HG03558 (cell line): ENCODE data around the gene SCYL1.

Source experiments
- ATAC-seq: cut with Tn5 transposase; IDR thresholded peaks from one replicate; pipeline ENCODE4 v1.9.1; 2021; ENCODE audit warnings: moderate number of reproducible peaks; ENCODE audit not compliant: unreplicated experiment; ENCODE audit errors: extremely low read depth

The SCYL1 gene

GRCh38 chr11:65551572-65552387, 26.9 kb downstream of the SCYL1 start:
- no peak for ATAC-seq

- ATAC-seq = no peak
Measured at GRCh38 chr11:65552388-65552951, 27.6 kb downstream of the SCYL1 start.

DNA sequence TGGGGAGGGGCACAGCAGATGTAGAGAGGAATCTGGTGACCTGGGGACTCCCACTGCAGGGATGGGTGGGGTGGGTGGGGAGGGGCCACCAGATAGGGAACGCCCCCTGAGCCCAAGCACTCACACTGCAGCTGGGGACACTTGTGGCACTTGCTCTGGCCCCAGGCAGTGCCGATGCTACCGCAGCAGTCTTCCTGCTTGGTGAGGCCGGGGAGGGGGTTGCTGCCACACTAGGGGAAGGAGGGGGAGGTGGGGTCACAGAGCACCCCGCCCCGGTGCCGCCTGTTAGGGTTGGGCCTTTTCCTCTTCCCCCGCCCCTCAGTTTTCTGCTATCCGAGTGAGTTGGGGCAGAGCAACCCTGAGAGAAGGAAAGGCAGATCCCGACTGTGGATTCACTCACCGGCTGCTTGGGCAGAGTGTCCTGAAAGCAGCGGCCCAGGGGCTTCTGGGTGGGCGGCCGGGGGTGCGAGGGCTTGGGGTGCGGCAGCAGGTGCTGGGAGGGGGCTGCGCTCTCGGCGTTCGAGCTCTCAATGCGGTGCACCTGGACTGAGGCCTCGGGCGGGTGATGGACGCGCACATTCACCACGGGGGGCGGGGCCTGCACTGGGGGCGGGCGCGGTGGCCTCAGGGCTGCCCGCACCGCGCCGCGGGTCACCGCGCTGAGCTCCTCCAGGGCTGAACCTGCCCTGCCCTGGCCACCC, 28.6 kb downstream of the SCYL1 start:
- no peak for ATAC-seq

DNA sequence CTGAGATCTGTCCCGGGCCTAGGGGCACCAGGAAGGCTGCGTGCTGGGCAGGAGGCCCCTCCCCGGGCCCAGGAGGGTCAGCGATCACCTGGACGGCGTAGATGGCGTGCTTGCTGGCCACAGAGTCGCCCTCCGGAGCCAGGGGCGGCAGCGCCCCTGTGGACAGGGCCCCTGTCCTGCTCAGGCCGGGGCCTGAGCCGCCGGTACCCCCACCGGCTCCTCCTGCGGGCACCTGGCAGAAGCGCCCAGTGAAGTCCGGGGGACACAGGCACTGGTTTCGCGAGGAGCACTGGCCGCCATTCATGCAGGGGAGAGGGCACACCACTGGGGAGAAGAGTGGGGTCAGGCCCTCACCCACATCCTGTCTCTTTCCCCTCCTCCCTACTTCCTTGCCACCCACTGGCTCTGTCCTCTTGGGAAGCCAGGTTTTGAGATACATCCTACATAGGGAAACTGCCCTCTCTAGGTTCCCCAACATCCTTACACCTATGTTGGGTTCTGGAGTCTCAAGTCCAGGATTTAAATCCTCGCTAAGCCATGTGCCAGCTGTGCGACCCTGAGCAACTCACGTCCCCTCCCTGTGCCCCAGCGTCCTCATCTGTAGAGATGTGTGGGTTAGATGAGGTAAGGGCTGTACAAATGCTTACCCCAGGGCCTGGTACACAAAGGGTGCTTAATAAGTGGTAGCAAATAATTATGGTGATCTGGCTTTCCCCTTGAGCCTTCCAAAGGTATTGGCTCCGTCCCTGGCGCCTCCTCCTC, 29.4 kb downstream of the SCYL1 start:
- no peak for ATAC-seq

GRCh38 chr11:65554842-65555430, 30.1 kb downstream of the SCYL1 start:
- no peak for ATAC-seq

DNA sequence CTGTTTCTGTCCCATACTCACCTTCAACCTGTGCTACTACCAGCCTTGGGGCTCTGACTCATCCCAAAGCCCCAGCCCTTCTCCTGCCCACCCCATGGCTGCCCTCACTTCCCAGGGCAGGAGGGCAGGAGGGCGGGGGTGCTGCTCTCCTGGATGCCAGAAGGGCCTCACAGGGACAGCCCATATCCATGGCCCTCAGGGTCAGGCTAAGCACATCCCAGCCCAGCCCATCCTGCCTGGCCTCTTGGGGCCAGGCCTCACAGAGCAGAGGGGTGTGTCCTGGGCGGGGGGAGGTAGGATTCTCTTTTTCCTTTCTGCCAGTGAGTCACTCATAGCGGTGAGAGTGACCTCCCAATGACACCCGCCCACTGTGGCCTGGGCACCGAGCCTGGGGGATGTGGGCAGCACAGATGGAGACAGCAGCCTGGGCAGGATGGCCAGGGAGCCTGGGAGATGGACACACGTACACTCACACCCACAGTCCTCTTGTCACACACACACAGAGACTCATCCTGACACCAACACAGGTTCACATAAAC, 30.9 kb downstream of the SCYL1 start:
- no peak for ATAC-seq

GRCh38 chr11:65556470-65557279, 31.8 kb downstream of the SCYL1 start:
- ATAC-seq = no peak

DNA sequence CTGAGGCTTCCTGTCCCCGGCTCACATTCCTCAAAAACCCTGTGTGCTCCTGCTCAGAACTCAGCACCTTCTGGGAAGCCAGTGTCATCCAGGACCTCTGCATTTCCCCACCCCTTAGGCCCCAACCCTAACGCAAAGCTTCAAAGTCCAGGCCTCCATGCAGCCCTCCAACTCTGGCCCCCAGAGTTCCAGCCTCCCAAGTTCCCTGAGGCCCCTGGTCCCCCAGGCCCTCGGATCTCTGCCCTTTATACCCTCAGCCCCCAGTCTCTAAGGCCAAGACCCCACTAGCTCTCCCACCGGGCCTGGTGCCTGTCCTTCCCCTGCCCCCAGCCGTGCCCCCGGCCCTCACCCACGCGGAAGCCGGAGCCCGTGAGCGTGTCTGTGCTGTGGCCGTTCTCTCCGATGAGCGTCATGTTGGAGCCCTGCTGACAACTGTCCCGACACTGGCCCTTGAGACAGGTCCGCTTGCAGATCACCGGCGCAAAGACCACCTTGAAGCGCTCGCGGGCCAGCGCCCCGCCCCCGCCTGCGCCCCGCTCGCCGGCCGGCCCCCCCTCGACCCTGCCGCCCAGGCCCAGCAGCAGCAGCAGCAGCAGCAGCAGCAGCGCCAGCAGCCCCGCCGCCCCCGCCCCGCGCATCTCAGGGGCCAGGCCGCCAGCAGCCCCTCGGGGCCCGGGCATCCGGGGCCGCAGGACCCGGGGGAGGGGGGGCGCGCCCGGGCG, 32.6 kb downstream of the SCYL1 start:
- no peak for ATAC-seq

DNA sequence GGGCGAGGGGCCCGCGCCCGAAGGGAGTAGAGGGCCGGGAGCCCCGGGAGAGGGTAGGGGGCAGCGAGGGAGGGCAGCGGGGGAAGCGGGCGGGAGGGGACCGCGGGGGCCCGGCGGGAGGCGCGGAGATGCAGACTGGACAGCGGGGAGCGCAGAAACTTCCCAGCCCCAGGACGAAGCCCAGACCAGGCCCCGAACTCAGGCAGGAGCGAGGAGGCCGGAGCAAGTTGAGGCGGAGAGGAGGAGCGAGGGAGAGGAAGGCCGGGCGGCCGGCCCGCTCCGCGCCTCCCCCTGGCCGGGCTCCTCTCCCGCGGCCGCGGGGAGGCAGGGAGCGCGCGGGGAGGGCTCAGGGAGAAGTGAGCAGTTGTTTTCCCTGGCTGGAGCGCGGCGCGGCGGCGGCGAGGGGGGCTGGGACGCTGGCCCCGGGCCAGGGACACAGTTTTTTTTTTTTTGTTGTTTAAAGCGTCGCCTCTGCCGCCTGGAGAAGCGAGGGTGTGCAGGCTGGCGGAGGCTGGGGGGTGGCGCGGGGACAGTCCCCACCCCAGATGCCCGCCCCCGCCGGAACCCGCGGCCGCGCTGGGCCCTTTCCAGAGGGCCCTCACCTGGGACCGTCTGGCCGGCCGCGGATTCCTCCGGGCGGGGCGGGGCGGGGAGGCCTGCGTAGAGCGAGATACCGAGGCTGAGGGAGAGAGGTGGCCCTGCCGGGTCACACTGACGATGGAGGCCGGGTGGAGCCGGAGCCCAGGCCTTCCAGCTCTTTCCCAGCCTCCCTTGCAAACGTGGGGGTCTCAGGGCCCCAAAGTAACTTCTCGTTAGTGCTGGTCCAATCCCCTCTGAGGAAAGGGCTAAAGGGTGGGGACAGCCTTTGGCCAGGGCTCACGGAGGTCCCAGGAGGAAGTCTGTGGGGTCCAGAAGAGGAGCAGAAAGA, 33.4 kb downstream of the SCYL1 start, which contains the start of gene LTBP3:
Gene LTBP3, minus strand, starts transcription at position 358 of the 928 bp plus-strand sequence. CDS start 400 bp downstream, outside the sequence.
- ATAC-seq = no peak

DNA sequence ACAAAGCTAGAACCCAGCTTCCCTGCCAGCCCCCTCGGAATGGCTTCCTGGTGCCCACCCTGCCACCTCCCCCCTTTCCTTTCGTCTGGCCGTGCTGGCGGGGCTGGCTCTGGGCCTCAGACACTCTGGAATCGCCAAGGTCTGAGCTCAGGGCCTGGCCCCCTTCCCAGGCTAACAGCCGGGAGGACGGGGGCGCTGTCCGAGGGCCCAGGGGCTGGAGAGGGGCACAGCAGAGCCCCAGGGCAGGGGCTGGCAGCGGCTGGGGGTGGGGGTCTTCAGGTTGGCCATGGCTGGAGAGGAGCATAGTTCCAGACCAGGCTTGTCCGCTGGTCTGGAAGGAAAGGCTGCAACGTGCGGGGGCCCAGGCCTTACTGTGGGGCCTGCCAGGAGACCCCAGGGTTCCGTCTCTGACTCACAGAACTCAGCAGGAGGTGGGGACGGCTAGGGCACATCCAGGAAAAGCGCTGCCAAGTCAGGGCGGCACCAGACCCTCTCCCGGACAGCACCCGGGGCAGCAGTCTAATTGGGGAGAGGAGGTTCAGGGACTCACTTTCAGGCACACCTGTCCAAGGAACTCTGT, 34.1 kb downstream of the SCYL1 start:
- ATAC-seq = no peak

GRCh38 chr11:65559535-65559934, 34.7 kb downstream of the SCYL1 start:
- no peak for ATAC-seq

DNA sequence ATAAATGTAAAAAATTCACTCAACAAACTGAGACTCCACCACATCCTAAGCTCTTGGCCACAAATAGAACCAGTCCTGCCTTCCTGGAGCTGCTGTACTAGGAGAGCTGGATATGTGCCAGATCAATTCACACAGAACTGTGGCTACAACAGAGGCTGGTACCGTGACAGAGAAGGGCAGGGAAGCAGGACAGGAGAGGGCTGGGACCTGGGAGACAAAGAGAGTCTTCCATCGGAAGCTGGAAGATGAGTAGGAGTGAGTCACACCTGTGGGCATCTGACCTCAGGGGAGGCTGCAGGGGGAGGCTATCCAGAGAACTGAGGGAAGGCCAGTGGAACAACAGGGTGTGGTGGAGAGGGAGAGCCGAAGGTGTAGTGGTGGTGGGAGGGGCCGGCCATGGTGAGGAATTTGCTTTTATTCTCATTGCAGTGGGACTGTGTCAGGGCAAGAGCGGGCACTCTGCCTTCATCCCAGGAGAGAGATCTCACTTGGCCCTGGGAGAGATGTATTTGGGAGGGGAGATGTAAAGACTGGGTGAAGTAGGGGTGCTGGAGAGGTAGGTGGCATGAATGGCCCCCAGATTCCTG, 35.2 kb downstream of the SCYL1 start:
- ATAC-seq = no peak

GRCh38 chr11:65560555-65561418, 35.9 kb downstream of the SCYL1 start:
- no peak for ATAC-seq

DNA sequence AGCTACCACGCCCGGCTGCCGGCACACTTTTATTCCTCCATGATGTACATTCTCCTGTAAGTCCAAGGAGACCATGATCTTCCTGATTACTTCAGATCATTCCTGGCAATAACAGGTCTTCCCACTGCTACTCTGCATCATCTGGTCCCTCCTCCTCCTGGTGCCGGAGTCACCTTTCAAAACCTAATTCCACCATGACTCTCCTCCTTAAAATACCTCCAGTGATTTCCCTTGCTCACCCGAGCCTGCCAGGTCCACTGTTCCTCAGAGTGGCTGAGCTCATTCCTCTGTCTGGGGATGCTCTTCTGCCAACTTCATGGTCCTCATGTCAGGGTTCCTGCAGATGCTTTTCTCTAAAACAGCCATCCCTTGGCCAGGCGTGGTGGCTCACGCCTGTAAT, 37.1 kb downstream of the SCYL1 start:
- ATAC-seq = no peak

GRCh38 chr11:65562788-65563187, 37.9 kb downstream of the SCYL1 start:
- no peak for ATAC-seq

- ATAC-seq = no peak
Measured at GRCh38 chr11:65563601-65564000, 38.7 kb downstream of the SCYL1 start.
